GM12878 (cell line): ENCODE measurements around the gene TRAF7. TPM values are rescaled to one million over a fixed set of nuclear protein-coding genes. Genes with fewer than 3 reads are reported as not detected.
A peak's percentile ranks its signal among the peaks of the same experiment; 100 is the strongest.

Experiments
- ATAC-seq: fragments of 200-7000 bp; cut with Tn5 transposase; 3 replicates; pipeline ENCODE4 v1.9.1; 2020; ENCODE audit warnings: mild to moderate bottlenecking, moderate library complexity
- BruUV-seq: library from RNA; stranded (reverse); fragments of 400-500 nt; replicated peaks from 2 replicates; lab custom pipeline; 2021; lab: Mats Ljungman, UMichigan
- CTCF ChIA-PET: fragments of 300-600 bp; sonication (Branson Sonifier 250); formaldehyde crosslinking; extraction: SDS; loops from one replicate; lab custom pipeline; 2021; ENCODE audit warnings: inconsistent platforms; lab: Yijun Ruan, JAX
- POLR2A ChIA-PET: fragments of 350-600 bp; formaldehyde crosslinking; extraction: SDS; loops from one replicate; lab custom pipeline; 2021; ENCODE audit warnings: inconsistent platforms; lab: Charles Lee
- RAD21 ChIA-PET: fragments of 300-600 bp; sonication (Branson Sonifier 250); formaldehyde crosslinking; loops from one replicate; lab custom pipeline; 2023; ENCODE audit warnings: antibody characterized with exemption; ENCODE audit not compliant: unreplicated experiment; lab: Charles Lee
- SMC1A ChIA-PET: fragments of 300-600 bp; sonication (Branson Sonifier 250); formaldehyde crosslinking; loops from one replicate; lab custom pipeline; 2023; ENCODE audit not compliant: unreplicated experiment, uncharacterized antibody; lab: Charles Lee
- DNase-seq: peaks from one replicate; pipeline ENCODE4 v3.0.0-alpha.2; 2011; ENCODE audit warnings: low read depth, low spot score
- FAIRE-seq: peaks from 3 replicates; lab custom pipeline; 2011; peaks lifted over from hg19 to GRCh38; lab: Jason Lieb, UNC
- H2AFZ ChIP-seq: 2 replicates; pipeline ENCODE4 v1.6.0; 2011; ENCODE audit warnings: low read depth, low read length, control low read depth; ENCODE audit not compliant: control insufficient read depth
- H3K27ac ChIP-seq: 2 replicates; pipeline ENCODE4 v1.5.1; 2011; ENCODE audit warnings: control low read depth; ENCODE audit not compliant: control insufficient read depth, insufficient read depth
- H3K27me3 ChIP-seq, 2 experiments: replicated peaks in 1 of 2; 2 replicates each; pipeline versions ENCODE4 v1.6.0 to v1.6.1; 2011; ENCODE audit warnings: low read length in 1 of 2; ENCODE audit not compliant: control insufficient read depth in 2 of 2, insufficient read depth in 2 of 2
- H3K36me3 ChIP-seq, 2 experiments: 2 replicates each; pipeline ENCODE4 v1.5.1; 2011; ENCODE audit warnings: low read length in 1 of 2; ENCODE audit not compliant: control insufficient read depth in 2 of 2, insufficient read depth in 2 of 2
- H3K4me1 ChIP-seq: 2 replicates; pipeline ENCODE4 v1.6.1; 2011; ENCODE audit warnings: mild to moderate bottlenecking, low read length, moderate library complexity, mixed read lengths; ENCODE audit not compliant: control insufficient read depth, insufficient read depth
- H3K4me2 ChIP-seq: 2 replicates; pipeline ENCODE4 v1.6.0; 2011; ENCODE audit warnings: control low read depth; ENCODE audit not compliant: control insufficient read depth, insufficient read depth
- H3K4me3 ChIP-seq: fragments of 200-600 bp; sonication (generic); 2 replicates; pipeline ENCODE4 v1.5.1; 2016
- H3K79me2 ChIP-seq: 2 replicates; pipeline ENCODE4 v1.6.0; 2011; ENCODE audit warnings: low read length; ENCODE audit not compliant: control insufficient read depth, insufficient read depth
- H3K9ac ChIP-seq: 2 replicates; pipeline ENCODE4 v1.8.0; 2011; ENCODE audit warnings: low read length, control low read depth, mixed read lengths; ENCODE audit not compliant: control insufficient read depth, insufficient read depth
- H3K9me3 ChIP-seq: replicated peaks from 3 replicates; pipeline ENCODE4 v1.5.1; 2011; ENCODE audit warnings: mild to moderate bottlenecking, low read length; ENCODE audit not compliant: control insufficient read depth, insufficient read depth
- H4K20me1 ChIP-seq: 2 replicates; pipeline ENCODE4 v1.6.0; 2011; ENCODE audit not compliant: control insufficient read depth, insufficient read depth
- JUND ChIP-seq: IDR thresholded peaks from 2 replicates; pipeline ENCODE4 v1.6.1; 2012; ENCODE audit warnings: low read depth, mild to moderate bottlenecking, low read length, improper control_type of control experiment, moderate library complexity
- NFYA ChIP-seq: IDR thresholded peaks from 2 replicates; pipeline ENCODE4 v1.6.1; 2011; ENCODE audit warnings: low read depth, mild to moderate bottlenecking, low read length, improper control_type of control experiment, borderline replicate concordance
- YY1 ChIP-seq: IDR thresholded peaks from 2 replicates; pipeline ENCODE4 v1.6.1; 2011; ENCODE audit warnings: low read depth, mild to moderate bottlenecking, low read length
- ZNF384 ChIP-seq: IDR thresholded peaks from 2 replicates; pipeline ENCODE4 v1.6.1; 2012; ENCODE audit warnings: low read depth, mild to moderate bottlenecking, low read length, improper control_type of control experiment, borderline replicate concordance
- WGBS: methylation state at CpG from one replicate; pipeline ENCODE4 v1.1.6; 2016; ENCODE audit warnings: low lambda C conversion rate; ENCODE audit not compliant: insufficient replicate concordance, insufficient coverage; ENCODE audit errors: missing lambda C conversion rate; 5-methylcytosine and 5-hydroxymethylcytosine counted together
- in situ Hi-C: fragments of 300-500 bp; cut with MboI; formaldehyde crosslinking; loops from 9 replicates; pipeline ENCODE4 v1.14.3; 2018; ENCODE audit warnings: mixed read lengths
- intact Hi-C: fragments of 100-400 bp; cut with micrococcal nuclease; formaldehyde crosslinking; loops from one replicate; pipeline ENCODE4 v1.14.2; 2022; ENCODE audit not compliant: unreplicated experiment
- polyA plus RNA-seq, 11 experiments: library from polyadenylated mRNA; depleted of rRNA in 4 of 11; unstranded in 6 of 11; stranded (reverse) in 5 of 11; fragments of >200 nt; fragmentation: Nextera tagmentation in 4 of 11; fragmentation: Illumina TruSeq in 1 of 11; extraction: Ambion mirVana in 4 of 11; extraction: Trizol in 1 of 11; gene quantifications; 1 replicate in 1 of 11; 2 replicates in 10 of 11; pipeline versions ENCODE4 v1.2.1 to v1.2.3, GENCODE V29; 2011 to 2016; ENCODE audit warnings: inconsistent platforms in 2 of 11, missing spikeins in 2 of 11, low read depth in 1 of 11
- total RNA-seq, 4 experiments: library from RNA; depleted of rRNA in 3 of 4; stranded (reverse); fragments of >200 nt in 3 of 4; fragmentation: Illumina TruSeq in 1 of 4; extraction: Trizol in 1 of 4; gene quantifications; 2 replicates each; pipeline versions ENCODE4 v1.2.1 to v1.2.3, GENCODE V29; 2013 to 2021
- TF ChIP-seq, protein P1 (sequence below): fragments of 450-650 bp; IDR thresholded peaks from 2 replicates; pipeline ENCODE4 v1.6.1; 2017; ENCODE audit warnings: antibody characterized with exemption, mild to moderate bottlenecking, moderate library complexity

The TRAF7 gene
- total and polyA plus RNA-seq, 10 of the 15 experiments (the other 5 are each of a cell fraction or from before 2014, with no cell fraction given) = 0.61 to 87.0 (median 30.0) TPM

DNA sequence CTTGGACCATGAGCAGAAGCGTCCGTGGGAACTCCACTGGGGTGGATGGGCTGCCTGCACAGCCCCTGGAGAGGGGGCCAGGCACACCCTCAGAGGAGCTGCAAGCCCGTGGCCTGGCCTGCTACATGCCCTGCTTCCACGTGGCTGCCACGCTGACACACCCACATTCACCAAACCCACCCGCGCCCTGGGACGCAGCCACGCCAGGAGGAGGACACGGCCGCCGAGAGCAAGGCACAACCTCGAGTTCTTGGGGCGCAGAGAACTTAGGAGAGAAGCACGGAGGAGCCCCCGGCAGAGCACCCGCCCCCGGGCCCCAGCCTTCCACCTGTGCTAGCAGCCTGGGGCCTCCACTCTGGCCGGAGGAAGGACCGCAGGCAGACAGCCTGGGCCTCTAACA is 22.0 kb downstream of the TRAF7 start:
- Histone ChIP-seq H3K9ac (no peak overlapping the region), H2AFZ (no peak overlapping the region), H3K79me2 (no peaks in the 10 kb centered on the region), H3K27ac (no peak overlapping the region), H4K20me1 (no peaks in the 10 kb centered on the region), H3K9me3 (no peaks in the 10 kb centered on the region), H3K4me2 (no peak overlapping the region), H3K36me3 (peaks cover 7% of the 10 kb centered on the region in 2 experiments; a peak in 3 of 4 replicates), H3K4me1 (no peaks in the 10 kb centered on the region), H3K27me3 (no peaks in the 10 kb centered on the region), H3K4me3 (no peak overlapping the region)
- ChIA-PET POLR2A (no interaction called here), CTCF (no interaction called here), RAD21 (no interaction called here), SMC1A (no interaction called here)
- TF ChIP-seq JUND (no peak), YY1 (no peak), ZNF384 (no peak), NFYA (no peak)
- TF ChIP-seq, protein P1, sequence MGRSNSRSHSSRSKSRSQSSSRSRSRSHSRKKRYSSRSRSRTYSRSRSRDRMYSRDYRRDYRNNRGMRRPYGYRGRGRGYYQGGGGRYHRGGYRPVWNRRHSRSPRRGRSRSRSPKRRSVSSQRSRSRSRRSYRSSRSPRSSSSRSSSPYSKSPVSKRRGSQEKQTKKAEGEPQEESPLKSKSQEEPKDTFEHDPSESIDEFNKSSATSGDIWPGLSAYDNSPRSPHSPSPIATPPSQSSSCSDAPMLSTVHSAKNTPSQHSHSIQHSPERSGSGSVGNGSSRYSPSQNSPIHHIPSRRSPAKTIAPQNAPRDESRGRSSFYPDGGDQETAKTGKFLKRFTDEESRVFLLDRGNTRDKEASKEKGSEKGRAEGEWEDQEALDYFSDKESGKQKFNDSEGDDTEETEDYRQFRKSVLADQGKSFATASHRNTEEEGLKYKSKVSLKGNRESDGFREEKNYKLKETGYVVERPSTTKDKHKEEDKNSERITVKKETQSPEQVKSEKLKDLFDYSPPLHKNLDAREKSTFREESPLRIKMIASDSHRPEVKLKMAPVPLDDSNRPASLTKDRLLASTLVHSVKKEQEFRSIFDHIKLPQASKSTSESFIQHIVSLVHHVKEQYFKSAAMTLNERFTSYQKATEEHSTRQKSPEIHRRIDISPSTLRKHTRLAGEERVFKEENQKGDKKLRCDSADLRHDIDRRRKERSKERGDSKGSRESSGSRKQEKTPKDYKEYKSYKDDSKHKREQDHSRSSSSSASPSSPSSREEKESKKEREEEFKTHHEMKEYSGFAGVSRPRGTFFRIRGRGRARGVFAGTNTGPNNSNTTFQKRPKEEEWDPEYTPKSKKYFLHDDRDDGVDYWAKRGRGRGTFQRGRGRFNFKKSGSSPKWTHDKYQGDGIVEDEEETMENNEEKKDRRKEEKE = no peak
- DNase-seq = no peak
- WGBS = 93% methylated on average over 15 of the region's 20 CpGs
- FAIRE-seq = no peak
- in situ Hi-C loops = no loop called here
- intact Hi-C loops = no loop called here
- TSS peak; percentile 91 for BruUV-seq
- no peak for ATAC-seq
